ENCODE data around the gene DBNL. TPM values are rescaled to one million over a fixed set of nuclear protein-coding genes. Genes with fewer than 3 reads are reported as not detected.

DBNL gene
- total RNA-seq, 1 donor from 2014 or later, result 33.1 TPM

- H3K27me3 ChIP-seq (ENCODE audit: low read depth), result no peaks in the 10 kb centered on the region
- no peaks in the 10 kb centered on the region for H3K9me3 ChIP-seq (replicated peaks)
- peak overlapping the region; percentile 44 for H3K4me3 ChIP-seq
- H3K27ac ChIP-seq (replicated peaks), result peak overlapping the region; percentile 93
- TF ChIP-seq CTCF (IDR thresholded peaks at IDR 0.05; ENCODE audit: borderline replicate concordance), result peak; percentile 19
- H3K36me3 ChIP-seq, result peaks cover 52% of the 10 kb centered on the region
- H3K4me1 ChIP-seq, result peaks cover 74% of the 10 kb centered on the region
- intact Hi-C loops (cut with micrococcal nuclease), result loop anchor here (5.0 kb wide), 1 partner anchor 123 kb away; no protein-coding TSS in a partner anchor
- DNase-seq, result peak; percentile 82
Observed at GRCh38 chr7:44073664-44074348, 29.3 kb downstream of the DBNL start.

- peaks cover 57% of the 10 kb centered on the region for H3K36me3 ChIP-seq
- peak overlapping the region; percentile 44 for H3K4me3 ChIP-seq
- no peak for TF ChIP-seq CTCF (IDR thresholded peaks at IDR 0.05; ENCODE audit: borderline replicate concordance)
- no peak for DNase-seq
- intact Hi-C loops (cut with micrococcal nuclease), result loop anchor here (5.0 kb wide), 1 partner anchor 123 kb away; no protein-coding TSS in a partner anchor
- no peaks in the 10 kb centered on the region for H3K27me3 ChIP-seq (ENCODE audit: low read depth)
- H3K9me3 ChIP-seq (replicated peaks), result no peaks in the 10 kb centered on the region
- H3K4me1 ChIP-seq, result peaks cover 79% of the 10 kb centered on the region
- H3K27ac ChIP-seq (replicated peaks), result peak overlapping the region; percentile 93
Observed at GRCh38 chr7:44074349-44074695, 29.8 kb downstream of the DBNL start.

- H3K4me3 ChIP-seq, result no peak overlapping the region
- no peaks in the 10 kb centered on the region for H3K9me3 ChIP-seq (replicated peaks)
- H3K27me3 ChIP-seq (ENCODE audit: low read depth), result no peaks in the 10 kb centered on the region
- DNase-seq, result no peak
- H3K27ac ChIP-seq (replicated peaks), result peak overlapping the region; percentile 93
- peaks cover 69% of the 10 kb centered on the region for H3K36me3 ChIP-seq
- no peak for TF ChIP-seq CTCF (IDR thresholded peaks at IDR 0.05; ENCODE audit: borderline replicate concordance)
- peaks cover 91% of the 10 kb centered on the region for H3K4me1 ChIP-seq
- intact Hi-C loops (cut with micrococcal nuclease), result no loop called here
Observed at GRCh38 chr7:44075296-44076075, 31.0 kb downstream of the DBNL start.

- Histone ChIP-seq H3K27me3 (ENCODE audit: low read depth) (no peaks in the 10 kb centered on the region), H3K4me3 (no peak overlapping the region), H3K9me3 (replicated peaks) (no peaks in the 10 kb centered on the region), H3K36me3 (peaks cover 72% of the 10 kb centered on the region), H3K4me1 (peaks cover 92% of the 10 kb centered on the region), H3K27ac (replicated peaks) (peak overlapping the region; percentile 93)
- intact Hi-C loops (cut with micrococcal nuclease), result no loop called here
- DNase-seq, result no peak
- no peak for TF ChIP-seq CTCF (IDR thresholded peaks at IDR 0.05; ENCODE audit: borderline replicate concordance)
Observed at GRCh38 chr7:44076101-44076895, 31.8 kb downstream of the DBNL start.

- TF ChIP-seq CTCF (IDR thresholded peaks at IDR 0.05; ENCODE audit: borderline replicate concordance), result no peak
- Histone ChIP-seq H3K27me3 (ENCODE audit: low read depth) (no peaks in the 10 kb centered on the region), H3K27ac (replicated peaks) (peak overlapping the region; percentile 93), H3K36me3 (peaks cover 72% of the 10 kb centered on the region), H3K4me3 (no peak overlapping the region), H3K4me1 (peaks cover 90% of the 10 kb centered on the region), H3K9me3 (replicated peaks) (no peaks in the 10 kb centered on the region)
- intact Hi-C loops (cut with micrococcal nuclease), result no loop called here
- no peak for DNase-seq
Observed at GRCh38 chr7:44077061-44077460, 32.6 kb downstream of the DBNL start.
